HL-60 (cell line): ENCODE results near the gene CPZ.

Source experiments
- CTCF ChIP-seq: IDR thresholded peaks from one replicate; pipeline ENCODE4 v1.5.1; 2011; ENCODE audit warnings: low read length, control low read depth, inconsistent platforms; ENCODE audit not compliant: insufficient read depth
- POLR2AphosphoS5 ChIP-seq: IDR thresholded peaks from 2 replicates; pipeline ENCODE4 v1.6.1; 2012; ENCODE audit warnings: low read depth
- SPI1 ChIP-seq: IDR thresholded peaks from 2 replicates; pipeline ENCODE4 v1.6.1; 2012; ENCODE audit warnings: low read depth, mild to moderate bottlenecking, borderline replicate concordance
- TF ChIP-seq, protein P1 (sequence below): IDR thresholded peaks from 2 replicates; pipeline ENCODE4 v1.6.1; 2012; ENCODE audit warnings: low read depth; ENCODE audit not compliant: insufficient replicate concordance

GRCh38 chr4:8606476-8606875 lies 13.9 kb downstream of the CPZ start:
- TF ChIP-seq CTCF: no peak
- no peak for TF ChIP-seq POLR2AphosphoS5
- TF ChIP-seq, protein P1, sequence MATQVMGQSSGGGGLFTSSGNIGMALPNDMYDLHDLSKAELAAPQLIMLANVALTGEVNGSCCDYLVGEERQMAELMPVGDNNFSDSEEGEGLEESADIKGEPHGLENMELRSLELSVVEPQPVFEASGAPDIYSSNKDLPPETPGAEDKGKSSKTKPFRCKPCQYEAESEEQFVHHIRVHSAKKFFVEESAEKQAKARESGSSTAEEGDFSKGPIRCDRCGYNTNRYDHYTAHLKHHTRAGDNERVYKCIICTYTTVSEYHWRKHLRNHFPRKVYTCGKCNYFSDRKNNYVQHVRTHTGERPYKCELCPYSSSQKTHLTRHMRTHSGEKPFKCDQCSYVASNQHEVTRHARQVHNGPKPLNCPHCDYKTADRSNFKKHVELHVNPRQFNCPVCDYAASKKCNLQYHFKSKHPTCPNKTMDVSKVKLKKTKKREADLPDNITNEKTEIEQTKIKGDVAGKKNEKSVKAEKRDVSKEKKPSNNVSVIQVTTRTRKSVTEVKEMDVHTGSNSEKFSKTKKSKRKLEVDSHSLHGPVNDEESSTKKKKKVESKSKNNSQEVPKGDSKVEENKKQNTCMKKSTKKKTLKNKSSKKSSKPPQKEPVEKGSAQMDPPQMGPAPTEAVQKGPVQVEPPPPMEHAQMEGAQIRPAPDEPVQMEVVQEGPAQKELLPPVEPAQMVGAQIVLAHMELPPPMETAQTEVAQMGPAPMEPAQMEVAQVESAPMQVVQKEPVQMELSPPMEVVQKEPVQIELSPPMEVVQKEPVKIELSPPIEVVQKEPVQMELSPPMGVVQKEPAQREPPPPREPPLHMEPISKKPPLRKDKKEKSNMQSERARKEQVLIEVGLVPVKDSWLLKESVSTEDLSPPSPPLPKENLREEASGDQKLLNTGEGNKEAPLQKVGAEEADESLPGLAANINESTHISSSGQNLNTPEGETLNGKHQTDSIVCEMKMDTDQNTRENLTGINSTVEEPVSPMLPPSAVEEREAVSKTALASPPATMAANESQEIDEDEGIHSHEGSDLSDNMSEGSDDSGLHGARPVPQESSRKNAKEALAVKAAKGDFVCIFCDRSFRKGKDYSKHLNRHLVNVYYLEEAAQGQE: no peak
- no peak for TF ChIP-seq SPI1
